HG03175 (cell line): ENCODE results near the gene PPCS.
"Not testable (repeated sequence)": the region's sequence is repeated elsewhere in the genome, so short reads cannot be mapped to it uniquely, and the experiment has no call there.

Experiments used
- ATAC-seq: cut with Tn5 transposase; IDR thresholded peaks from one replicate; pipeline ENCODE4 v1.9.1; 2021; ENCODE audit warnings: mild to moderate bottlenecking, moderate library complexity; ENCODE audit not compliant: unreplicated experiment

PPCS gene

GRCh38 chr1:42450061-42450460, 6.3 kb upstream of the PPCS start:
- ATAC-seq, result no peak

DNA sequence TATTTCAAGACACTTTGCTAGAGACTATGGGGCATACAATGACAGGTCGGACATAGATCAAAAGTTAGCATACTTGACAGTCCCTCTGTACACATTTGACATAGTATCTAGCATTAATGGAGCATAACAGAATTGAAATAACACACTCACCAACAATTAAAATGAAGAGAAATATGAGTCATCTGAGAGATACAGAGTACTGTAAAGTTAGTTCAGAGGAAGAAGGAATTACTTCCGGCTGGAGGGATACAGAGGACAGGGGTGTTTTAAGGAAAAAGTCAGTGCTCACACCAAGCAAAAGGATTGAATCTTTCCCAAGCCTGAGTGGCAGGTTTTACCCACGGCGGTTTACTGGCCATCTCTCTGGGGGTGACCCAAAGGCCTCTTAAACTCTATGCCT, 3.0 kb upstream of the PPCS start:
- no peak for ATAC-seq

- ATAC-seq, result no peak
Measured at GRCh38 chr1:42454403-42454802, 1.9 kb upstream of the PPCS start.

- peak; percentile 55 for ATAC-seq
Measured at GRCh38 chr1:42456754-42457089, 379 bp downstream of the PPCS start.

DNA sequence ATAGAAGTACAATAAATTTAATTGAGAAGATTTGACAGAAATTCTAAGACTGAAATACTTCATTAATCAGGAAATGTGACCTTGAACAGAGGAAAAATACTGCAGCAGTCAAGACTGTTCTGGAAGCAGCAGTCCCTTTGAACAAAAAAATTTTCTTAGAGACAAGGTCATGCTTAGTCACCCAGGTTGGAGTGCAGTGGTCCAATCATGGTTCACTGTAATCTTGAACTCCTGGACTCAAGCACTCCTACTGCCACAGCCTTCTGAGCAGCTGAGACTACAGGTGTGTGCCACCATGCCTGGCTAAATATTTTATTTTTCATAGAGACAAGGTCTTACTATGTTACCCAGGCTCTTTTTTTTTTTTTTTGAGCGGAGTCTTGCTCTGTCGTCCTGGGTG, 4.9 kb downstream of the PPCS start:
- no peak for ATAC-seq

GRCh38 chr1:42462828-42463763, 6.8 kb downstream of the PPCS start, which contains the start of gene CCDC30:
CCDC30 (plus strand) TSS chr1:42463286; CDS start chr1:42480552, 17,266 bp downstream.
- peak; percentile 98 for ATAC-seq

DNA sequence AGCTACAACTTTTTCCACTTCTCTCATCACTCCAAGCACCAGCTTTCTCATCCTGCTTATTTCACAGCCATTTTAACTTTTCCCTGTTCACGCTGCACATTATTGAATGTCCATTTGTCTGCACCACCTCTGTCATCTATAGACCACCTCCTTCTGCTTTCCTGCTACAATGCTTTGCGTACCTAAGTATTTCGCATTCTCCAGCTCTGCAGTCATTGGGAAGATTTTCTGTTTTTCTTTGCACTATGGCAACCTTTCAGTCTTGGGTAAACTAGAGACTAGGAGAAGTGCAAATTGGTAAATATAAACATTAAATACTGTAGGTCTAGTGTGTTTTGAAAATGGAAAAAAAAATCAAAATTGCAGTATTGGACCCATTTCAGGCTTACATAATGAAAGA, 7.6 kb downstream of the PPCS start:
- no peak for ATAC-seq

DNA sequence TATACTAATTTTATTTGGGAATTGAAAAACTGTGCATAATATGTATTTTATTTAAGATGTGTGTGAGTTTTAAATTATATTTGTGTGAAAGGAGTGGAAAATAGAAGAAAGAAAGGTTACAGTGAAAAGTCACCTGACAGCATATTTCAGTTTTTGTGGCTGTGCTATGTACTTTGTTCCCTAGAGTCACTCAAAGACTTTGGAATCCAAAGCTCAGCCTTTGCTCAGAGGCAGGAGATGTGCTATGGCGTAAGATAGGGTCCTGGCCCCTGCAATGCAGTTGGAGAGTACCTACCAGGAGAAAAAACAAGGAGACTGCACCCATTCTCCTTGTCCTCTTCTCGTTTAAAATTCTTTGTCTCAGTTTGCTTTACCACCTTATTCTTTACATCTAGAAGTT, 9.7 kb downstream of the PPCS start:
- ATAC-seq, result no peak

- ATAC-seq, result no peak
Measured at GRCh38 chr1:42469727-42470126, 13.4 kb downstream of the PPCS start.

DNA sequence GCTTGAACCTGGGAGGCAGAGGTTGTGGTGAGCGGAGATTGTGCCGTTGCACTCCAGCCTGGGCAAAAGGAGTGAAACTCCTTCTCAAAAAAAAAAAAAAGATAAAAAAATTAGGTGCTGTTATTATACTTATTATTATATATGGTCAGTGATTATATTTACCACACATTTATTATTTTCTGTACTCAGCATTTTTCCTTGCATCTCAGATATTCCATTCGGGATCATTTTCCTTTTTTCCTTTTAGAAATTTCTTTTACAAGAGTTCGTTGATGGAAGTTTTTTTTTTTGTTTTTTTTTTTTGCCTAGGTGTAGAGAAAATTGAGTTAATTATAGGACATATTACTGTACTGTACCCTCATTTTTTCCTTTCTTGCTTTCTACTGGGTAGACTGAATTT, 20.3 kb downstream of the PPCS start:
- no peak for ATAC-seq

DNA sequence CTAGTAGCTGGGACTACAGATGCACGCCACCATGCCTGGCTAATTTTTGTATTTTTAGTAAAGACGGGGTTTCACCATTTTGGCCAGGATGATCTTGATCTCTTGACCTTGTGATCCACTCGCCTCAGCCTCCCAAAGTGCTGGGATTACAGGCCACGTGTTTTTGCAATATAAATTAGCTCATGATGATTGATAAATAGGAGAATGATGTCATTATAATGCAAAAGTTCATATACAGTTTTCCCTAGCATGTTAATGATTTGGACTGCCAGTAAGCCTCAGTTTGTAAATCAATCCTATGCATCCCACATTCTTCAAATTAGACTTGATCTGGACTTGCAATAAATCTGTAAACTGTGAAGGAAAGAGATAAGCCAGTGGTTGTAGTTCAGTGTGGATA, 21.0 kb downstream of the PPCS start:
- not testable (repeated sequence) for ATAC-seq

- ATAC-seq, result no peak
Measured at GRCh38 chr1:42477775-42478174, 21.4 kb downstream of the PPCS start.

GRCh38 chr1:42479621-42480020, 23.3 kb downstream of the PPCS start:
- no peak for ATAC-seq

DNA sequence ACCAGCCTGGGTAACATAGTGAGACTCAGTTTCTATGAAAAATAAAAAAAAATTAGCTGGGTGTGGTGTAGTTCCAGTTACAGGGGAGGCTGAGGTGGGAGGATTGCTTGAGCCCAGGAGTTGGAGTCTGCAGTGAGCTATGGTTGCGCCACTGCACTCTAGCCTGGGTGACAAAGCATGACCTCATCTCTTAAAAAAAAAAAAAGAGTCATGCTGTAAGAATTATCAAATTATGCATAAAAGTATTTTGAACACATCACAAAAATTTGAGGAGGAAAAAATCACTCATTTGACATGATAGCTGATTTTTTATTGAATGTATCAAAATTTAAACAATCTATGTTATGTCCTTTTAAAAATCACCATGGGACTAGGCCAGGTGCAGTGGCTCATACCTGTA, 24.6 kb downstream of the PPCS start:
- no peak for ATAC-seq

- no peak for ATAC-seq
Measured at GRCh38 chr1:42482635-42483153, 26.4 kb downstream of the PPCS start.

DNA sequence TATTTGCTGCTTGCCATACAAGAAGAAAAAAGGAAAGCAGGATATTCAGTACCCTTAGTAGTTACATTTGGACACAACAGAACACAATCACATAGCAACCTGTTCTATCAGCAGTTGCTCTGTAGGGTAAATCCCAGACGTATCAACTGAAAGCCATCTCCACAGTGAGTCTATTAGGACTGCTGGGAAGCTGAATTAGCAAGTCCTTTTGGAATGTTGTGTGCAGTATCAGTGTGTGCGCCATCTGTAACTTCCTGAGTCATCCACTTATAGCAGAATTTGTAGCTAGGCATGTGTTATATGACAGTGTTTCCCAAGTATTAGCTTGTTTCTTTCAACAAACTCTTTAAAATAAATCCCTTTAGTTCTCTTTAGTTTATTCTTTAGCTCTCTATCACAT, 28.0 kb downstream of the PPCS start:
- ATAC-seq, result no peak

GRCh38 chr1:42490237-42490636, 33.9 kb downstream of the PPCS start:
- no peak for ATAC-seq

- not testable (repeated sequence) for ATAC-seq
Measured at GRCh38 chr1:42502031-42502430, 45.7 kb downstream of the PPCS start.

GRCh38 chr1:42504535-42505128, 48.3 kb downstream of the PPCS start:
- no peak for ATAC-seq

GRCh38 chr1:42506576-42506975, 50.2 kb downstream of the PPCS start:
- ATAC-seq, result no peak
